RPMI7951 (cell line): ENCODE results near the gene BIRC2. TPM values are rescaled to one million over a fixed set of nuclear protein-coding genes. Genes with fewer than 3 reads are reported as not detected.
A peak's percentile ranks its signal among the peaks of the same experiment; 100 is the strongest.
"Not testable (repeated sequence)": the region's sequence is repeated elsewhere in the genome, so short reads cannot be mapped to it uniquely, and the experiment has no call there.

Experiments
- DNase-seq: peaks from one replicate; pipeline ENCODE4 v3.0.0-alpha.2; 2012; ENCODE audit warnings: low read depth
- total RNA-seq: library from RNA; depleted of rRNA; stranded (reverse); fragments of >200 nt; shearing (Covaris generic); gene quantifications from 2 replicates; pipeline ENCODE4 v1.2.3, GENCODE V29; 2014

BIRC2 gene
- total RNA-seq, 1 experiment from 2014 or later = 98.2 TPM

DNA sequence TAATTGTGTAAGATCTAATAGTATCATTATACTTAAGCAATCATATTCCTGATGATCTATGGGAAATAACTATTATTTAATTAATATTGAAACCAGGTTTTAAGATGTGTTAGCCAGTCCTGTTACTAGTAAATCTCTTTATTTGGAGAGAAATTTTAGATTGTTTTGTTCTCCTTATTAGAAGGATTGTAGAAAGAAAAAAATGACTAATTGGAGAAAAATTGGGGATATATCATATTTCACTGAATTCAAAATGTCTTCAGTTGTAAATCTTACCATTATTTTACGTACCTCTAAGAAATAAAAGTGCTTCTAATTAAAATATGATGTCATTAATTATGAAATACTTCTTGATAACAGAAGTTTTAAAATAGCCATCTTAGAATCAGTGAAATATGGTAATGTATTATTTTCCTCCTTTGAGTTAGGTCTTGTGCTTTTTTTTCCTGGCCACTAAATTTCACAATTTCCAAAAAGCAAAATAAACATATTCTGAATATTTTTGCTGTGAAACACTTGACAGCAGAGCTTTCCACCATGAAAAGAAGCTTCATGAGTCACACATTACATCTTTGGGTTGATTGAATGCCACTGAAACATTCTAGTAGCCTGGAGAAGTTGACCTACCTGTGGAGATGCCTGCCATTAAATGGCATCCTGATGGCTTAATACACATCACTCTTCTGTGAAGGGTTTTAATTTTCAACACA, 23.3 kb upstream of the BIRC2 start:
- DNase-seq = peak; percentile 24

DNA sequence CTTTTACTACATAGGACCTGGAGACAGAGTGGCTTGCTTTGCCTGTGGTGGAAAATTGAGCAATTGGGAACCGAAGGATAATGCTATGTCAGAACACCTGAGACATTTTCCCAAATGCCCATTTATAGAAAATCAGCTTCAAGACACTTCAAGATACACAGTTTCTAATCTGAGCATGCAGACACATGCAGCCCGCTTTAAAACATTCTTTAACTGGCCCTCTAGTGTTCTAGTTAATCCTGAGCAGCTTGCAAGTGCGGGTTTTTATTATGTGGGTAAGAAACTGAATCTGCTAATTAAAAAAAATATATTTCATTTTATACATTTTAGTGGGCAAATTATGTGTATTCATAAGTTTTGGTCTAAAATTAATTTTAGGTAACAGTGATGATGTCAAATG, 21.9 kb upstream of the BIRC2 start:
- no peak for DNase-seq

DNA sequence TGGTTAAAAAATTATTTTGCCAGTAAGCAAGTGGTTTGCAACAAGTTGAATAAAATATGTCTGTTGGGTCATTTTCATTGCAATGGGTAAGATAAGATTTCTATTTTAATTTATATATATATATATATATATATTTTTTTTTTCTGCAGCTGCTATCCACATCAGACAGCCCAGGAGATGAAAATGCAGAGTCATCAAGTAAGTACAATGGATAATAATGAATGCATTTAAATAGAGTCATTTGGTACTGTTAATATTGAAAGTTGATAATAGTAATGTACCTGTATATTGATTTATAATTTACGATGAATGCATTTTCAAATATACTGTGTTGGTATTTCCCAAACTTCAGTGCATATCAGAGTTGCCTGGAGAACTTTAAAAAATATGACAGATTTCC, 18.3 kb upstream of the BIRC2 start:
- DNase-seq = no peak

DNA sequence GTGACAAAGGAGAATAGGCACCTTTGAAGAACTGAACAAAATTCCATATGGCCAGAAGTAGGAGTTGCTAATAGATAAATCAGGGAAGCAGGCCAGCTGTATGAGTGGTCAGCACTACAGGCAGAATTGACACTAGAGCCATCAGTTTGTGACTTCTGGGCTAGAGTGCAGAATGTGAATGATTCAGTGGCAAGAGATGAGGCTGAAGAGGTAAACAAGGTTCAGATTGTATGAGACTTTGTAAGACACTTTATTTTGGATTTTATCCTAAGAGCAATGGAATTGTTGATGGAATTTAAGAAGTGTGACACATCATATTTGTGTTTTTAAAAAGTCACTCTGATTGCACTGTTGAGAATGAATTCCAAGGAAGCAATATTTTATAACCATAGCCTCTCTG, 16.8 kb upstream of the BIRC2 start:
- DNase-seq = no peak

DNA sequence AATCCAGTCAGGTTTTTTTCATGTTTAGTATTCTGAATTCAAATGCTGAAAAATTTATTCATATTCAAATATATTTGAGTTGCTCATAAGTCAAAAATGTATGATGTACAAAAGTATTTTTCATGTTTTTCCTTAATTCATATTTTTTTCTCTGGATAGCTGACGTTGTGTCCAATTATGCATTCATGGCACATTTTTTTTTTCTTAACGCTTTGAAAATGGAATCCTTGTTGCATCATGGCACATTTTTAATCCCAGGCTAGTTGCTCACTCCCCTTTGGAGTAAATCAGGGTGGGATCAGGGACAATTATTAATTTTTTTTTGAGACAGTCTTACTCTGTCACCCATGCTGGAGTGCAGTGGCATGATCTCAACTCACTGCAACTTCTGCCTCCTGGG, 15.7 kb upstream of the BIRC2 start:
- no peak for DNase-seq

DNA sequence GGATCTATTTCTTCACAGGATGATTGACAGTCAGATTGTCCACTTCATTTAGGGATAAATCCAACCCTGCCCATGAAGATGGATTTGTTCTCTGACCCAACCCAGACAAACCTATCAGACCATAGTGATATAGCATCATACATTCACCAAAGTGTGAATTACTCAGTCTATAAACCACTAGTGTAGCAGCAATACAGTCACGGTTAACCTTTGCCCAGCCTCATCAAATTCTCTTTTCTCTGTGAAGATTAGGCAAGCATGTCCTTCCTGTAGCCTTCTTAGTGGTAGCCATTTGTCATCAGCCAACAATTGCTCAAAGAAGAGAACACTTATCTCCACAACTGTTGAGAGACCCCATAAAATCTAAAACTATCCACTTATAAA, 14.4 kb upstream of the BIRC2 start:
- DNase-seq = no peak

DNA sequence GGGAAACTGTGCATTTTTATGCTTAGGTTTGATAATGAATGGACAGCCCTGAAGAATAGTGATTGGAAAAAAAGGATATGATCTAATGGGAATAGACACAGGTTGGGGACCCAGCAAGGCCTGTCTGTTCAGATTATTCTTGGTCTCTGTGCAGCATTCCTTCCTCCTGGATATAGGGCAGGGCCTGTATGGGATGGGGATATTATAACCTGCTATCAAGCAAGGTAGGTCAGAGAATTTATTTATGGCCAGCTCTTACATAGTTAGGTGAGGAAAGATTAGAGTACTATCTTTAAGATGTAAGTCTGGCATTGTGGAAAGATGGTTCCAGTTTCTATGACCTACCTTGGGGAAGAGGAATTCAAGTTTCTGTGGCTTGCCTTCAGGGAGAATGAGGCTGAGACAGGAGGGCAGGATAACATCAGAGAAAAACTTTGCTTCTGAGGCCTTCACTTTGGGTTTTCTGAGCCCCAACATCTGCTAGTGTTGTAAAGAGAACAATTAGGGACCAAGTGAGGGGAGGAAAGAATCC, 8.5 kb upstream of the BIRC2 start:
- DNase-seq = no peak

DNA sequence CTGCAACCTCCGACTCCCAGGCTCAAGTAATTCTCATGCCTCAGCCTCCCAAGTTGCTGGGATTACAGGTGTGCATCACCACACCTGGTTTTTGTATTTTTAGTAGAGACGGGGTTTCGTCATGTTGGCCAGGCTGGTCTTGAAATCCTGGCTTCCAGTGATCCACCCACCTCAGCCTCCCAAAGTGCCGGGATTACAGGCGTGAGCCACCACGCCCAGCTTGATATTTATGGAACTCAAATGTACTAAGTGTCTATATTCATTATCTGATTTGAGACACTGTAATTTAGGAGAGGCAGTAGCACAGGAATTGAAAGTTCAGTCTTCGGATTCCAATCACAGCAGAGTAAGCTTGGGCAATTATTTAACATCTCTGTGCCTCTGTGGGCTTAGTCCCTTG, 5.7 kb upstream of the BIRC2 start:
- not testable (repeated sequence) for DNase-seq

DNA sequence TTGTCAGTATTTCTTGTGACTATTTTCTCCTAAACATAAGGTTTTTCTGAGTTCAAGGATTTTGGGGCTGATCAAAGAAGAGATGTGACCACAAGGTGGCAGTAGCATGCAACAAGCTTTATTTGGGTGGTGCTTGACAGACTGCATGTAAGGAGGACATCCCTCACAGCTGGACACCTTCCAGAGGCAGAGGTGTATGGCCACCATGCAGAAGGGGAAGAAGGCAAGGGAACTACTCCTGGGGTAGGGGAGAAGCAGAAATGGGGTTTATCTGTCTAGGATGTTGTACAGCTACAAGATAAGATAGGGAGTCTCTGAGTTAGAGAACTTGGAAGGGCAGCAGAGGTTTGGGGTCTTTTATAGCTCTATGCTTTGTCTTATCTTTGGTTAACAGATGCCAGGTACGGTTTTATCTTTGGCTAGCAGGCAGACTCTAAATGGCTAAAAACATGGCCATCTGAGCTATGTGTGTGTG, 5.1 kb upstream of the BIRC2 start:
- peak; percentile 85 for DNase-seq

DNA sequence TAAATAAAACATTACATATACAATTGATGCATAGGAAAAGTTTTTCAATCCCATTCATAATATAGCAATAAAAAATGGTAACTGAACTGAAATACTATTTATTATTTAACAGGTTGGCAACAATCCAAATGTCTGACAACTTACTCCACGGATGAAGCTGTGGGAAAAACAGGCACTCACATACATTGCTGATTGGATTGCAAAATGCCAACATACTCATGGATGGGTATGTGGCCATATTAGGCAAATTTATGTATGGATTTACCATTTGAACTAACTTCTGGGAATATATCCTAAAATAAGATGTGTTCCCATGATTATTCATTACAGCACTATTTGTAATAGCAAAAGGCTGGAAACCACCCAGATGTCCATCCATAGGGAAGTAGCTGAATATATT, 3.2 kb upstream of the BIRC2 start:
- DNase-seq = no peak

DNA sequence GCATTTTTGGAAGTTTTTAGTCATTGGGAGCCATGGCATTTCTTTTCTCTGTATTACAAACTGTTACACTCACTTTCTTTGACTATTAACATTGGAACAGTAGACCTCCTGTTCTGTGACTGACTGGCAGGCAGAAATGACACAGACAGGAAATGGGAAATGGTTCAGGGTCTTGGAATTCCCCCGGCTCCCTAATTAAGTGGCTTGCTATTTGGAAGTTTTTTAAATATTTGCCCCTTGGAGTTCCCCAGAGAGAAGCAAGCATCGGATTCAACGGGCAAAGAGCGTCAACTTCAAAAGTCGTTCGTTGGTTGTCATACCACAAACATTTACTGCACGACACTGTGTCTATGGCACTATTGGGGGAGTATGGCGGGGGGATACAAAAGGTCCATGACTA, 1.1 kb upstream of the BIRC2 start:
- peak; percentile 84 for DNase-seq

DNA sequence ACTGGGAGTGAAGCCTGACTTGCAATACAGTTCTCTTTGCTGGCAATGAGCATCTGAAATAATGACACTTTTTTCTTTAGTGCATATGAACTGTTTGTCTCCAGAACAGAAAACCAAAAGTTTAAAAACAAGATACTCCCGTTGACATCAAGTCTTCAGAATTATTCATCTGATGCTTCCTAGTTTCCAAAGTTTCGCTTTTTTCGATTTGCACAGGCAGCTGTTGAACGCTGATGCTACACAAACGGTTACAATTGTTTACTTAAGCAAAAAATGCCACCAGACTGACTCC, 612 bp upstream of the BIRC2 start:
- DNase-seq = no peak

DNA sequence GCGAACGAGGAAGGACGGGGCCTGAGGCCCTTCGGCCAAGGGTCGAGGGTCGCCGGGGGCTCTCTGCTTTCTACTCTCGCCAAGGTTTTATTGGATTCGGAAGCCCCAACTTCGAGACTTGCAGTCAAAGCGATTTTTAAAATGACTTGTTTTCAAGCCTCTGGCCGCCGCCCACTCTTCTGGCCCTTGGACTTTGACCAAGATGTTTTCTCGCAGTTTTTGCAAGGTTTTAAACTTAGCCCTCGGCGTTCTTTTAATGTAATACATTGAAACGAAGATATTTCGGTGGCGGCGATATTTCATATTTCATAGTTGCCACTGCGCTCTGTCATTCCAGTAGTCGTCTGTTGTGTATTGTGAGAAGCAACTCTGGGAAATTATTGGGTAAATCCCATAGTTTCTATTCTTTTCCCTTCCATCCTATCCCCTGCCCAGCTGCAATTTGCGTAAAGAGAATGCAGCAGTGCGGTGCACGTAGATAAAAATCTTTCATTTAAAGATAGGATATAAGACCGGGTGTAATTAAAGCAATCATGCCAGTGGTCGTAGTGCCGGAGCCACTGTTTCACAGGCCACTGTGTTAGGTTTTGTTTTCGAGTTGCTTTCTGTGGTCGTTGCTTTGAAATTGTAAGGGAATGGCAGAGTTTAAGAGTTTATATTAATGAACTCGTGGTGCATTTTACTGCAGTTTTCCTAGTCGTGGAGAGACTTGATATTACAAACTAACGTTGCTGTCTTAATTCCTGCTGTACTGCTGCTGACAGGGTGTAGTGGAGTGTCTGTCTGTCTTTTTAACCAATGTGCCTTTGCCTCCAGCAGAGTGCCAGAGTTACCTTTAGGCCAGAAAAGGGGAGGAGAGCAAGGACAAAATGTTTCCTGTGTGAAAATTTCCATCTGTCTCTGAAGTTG, 702 bp downstream of the BIRC2 start:
- DNase-seq = peak; percentile 42

DNA sequence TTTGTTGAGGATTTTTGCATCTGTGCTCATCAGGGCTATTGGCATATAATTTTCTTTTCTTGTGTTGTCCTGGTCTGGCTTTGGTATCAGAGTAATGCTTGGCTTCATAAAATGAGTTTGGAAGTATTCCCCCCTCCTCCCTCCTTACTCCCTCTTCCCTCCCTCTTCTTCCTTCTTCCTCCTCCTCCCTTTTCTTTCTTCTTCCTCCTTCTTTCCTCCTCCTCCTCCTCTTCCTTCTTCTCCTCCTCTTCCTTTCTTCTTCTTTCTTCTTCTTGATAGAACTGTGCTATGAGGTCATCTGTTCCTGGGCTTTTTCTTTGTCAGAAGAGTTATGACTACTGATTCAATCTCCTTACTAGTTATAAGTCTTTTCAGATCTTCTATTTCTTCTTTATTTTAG, 10.1 kb downstream of the BIRC2 start:
- no peak for DNase-seq

DNA sequence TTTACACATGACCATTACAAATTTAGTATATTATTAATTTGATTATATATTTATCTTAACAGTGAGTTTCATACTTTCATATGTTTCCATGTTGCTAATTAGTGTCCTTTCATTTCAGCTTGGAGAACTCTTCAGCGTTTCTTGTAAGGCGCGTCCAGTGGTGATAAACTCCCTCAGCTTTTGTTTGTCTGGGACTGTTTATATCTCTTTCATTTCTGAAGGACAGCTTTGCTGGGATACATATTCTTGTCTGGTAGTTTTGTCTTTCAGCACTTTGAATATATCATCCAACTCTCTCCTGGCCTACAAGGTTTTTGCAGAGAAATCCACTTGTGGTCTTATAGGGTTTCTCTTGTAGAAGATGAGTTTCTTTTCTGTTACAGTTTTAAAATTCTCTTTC, 12.4 kb downstream of the BIRC2 start:
- DNase-seq = no peak

DNA sequence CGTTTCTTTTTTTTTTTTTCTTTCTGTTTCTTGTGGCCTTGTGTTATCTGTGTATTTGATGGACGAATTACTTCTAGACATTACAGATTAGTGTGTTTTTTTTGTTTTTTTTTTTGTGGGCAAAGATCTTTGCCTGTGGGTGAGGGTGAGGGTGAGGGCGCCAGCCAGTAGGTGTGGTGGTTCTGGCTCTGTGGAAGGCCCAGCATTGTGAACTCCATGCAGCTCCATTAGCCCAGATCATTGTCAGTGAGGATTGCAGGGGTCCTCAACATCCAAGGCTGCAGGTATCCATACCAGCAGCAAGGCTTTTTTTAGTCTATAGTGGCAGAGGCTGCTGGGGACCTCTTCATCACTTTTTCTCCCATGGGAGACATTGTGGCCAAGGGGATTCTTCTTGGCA, 13.7 kb downstream of the BIRC2 start:
- no peak for DNase-seq

DNA sequence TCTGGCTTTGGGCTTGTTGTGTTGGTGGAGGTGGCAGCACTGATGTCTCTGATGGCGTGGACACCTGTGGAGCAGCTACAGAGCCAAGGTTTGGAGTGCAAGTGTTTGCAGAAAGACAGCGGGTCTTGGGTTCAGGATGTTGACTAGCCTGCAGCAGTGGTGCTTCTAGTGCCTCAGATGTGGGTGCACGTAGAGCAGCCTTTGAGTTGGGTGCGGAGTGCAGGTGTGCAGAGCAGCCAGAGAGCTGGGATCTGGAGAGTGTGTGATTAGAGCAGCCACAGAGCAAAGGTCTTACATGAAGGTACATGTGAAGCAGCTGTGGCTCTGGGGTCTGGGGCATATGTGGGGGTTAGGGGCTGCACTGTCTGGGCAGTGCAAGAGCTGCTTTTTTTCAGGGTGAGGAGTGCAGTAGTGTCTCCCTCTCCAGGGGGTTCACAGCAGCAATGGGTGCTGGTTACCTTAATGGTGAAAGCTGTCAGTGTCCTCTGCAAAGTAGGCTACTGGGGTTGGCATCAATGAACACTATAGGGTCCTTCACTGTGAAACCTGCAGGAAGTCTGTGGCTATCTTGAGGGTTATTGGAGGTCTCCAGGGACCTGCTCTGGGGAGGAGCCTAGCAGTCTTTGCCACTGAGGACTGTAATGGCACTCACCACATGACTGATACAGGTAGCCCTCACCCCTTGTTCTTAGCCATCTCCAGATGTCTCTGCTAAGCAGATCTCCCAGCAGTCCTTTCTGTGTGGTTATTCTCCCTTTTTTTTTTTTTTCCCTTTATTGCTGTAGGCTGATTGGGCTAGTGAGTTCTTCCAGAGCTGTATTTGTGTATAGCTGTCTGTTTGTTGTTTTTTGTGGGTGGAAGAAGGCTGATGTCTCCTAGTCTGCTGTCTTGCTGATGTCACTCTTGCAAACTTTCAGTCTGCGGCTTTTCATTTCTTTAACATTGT, 14.3 kb downstream of the BIRC2 start:
- DNase-seq = no peak

DNA sequence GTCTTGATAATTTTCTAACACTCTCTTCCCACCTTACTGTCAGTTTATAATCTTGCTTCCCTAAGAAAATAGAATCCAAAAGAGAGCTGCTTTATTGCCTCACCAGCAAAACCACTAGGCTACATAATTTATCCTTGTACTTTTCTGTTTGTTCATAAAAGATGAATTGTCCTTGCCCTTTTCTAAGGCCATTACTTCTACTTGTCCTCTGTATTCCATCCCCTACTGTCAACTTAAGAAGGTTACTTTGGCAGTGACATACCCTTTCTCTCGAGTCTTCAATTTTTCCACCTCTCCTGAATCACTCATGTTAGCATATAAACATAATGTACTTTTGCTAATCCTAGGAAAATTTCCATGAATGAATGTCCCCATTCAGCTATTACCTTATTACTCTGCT, 18.0 kb downstream of the BIRC2 start:
- no peak for DNase-seq

DNA sequence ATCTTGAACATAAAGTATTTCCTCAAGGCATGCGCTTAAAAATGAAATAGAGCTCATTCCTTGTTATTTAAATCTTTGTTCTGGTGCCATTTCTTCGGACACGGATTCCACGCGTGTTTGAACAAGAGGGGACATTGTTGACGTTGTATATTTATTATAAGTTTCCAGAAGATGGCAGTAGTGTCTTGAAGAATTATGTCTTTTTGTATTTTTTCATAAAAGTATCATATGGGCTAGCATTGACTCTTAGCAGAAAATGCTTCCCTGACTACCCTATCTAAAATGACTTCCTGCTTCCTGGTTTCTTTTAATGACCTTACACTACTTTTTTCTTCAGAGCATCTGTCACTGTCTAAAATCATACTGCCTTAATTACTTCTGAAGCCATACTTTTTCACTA, 20.4 kb downstream of the BIRC2 start:
- no peak for DNase-seq

DNA sequence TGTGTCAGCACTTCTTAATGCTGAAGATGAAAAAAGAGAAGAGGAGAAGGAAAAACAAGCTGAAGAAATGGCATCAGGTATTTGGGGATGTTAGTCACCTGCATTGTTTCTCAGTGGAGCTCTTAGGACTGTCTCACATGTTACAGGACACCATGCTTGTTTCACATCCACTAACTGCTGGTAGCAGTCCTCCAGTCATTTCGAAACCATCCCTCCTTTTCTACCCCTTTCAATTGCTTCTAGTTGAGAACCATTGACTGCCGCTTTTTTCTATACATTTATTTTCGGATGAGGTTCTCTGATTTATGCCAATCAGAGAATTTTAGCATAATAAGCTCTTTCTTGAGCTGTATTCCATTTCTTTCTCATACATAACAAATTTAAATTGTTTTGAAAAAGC, 21.5 kb downstream of the BIRC2 start:
- no peak for DNase-seq

DNA sequence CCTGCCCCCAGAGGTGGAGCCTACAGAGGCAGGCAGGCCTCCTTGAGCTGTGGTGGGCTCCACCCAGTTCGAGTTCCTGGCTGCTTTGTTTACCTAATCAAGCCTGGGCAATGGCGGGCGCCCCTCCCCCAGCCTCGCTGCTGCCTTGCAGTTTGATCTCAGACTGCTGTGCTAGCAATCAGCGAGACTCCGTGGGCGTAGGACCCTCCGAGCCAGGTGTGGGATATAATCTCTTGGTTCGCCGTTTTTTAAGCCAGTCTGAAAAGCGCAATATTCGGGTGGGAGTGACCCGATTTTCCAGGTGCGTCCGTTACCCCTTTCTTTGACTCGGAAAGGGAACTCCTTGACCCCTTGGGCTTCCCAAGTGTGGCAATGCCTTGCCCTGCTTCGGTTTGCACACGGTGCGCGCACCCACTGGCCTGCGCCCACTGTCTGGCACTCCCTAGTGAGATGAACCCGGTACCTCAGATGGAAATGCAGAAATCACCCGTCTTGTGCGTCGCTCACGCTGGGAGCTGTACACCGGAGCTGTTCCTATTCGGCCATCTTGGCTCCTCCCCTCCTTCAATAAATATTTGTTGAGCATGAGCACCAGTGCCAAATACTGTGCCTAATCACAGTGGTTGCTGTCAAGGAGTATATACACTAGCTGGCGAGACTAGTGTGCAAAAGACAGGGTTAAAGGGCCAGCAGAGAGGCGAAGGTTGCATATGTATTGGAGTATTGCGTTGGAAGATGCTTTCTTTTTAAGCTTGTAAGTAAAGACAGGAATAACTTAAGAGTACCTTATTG, 27.8 kb downstream of the BIRC2 start:
- DNase-seq = not testable (repeated sequence)
